HCT116 (cell line): ENCODE results near the gene GPR78. TPM values are rescaled to one million over a fixed set of nuclear protein-coding genes. Genes with fewer than 3 reads are reported as not detected.

Experiments
- ATAC-seq: fragments of 200-7000 bp; cut with Tn5 transposase; 2 replicates; pipeline ENCODE4 v1.9.1; 2020; ENCODE audit warnings: mild to moderate bottlenecking, moderate library complexity
- BruUV-seq: library from RNA; stranded (reverse); fragments of 400-500 nt; replicated peaks from 2 replicates; lab custom pipeline; 2021; lab: Mats Ljungman, UMichigan
- CTCF ChIA-PET: fragments of 300-600 bp; sonication (Branson Sonifier 250); formaldehyde crosslinking; loops from one replicate; lab custom pipeline; 2021; ENCODE audit warnings: antibody characterized with exemption; lab: Charles Lee
- POLR2A ChIA-PET: fragments of 300-600, 350-600 bp; sonication (Branson Sonifier 250); formaldehyde crosslinking; loops from one replicate; lab custom pipeline; 2021; ENCODE audit warnings: antibody characterized with exemption; lab: Charles Lee
- RAD21 ChIA-PET, 2 experiments: fragments of 300-600 bp; sonication (Branson Sonifier 250); formaldehyde crosslinking; loops; one replicate each; lab custom pipeline; 2023; ENCODE audit warnings: low total read pairs in 2 of 2; ENCODE audit not compliant: uncharacterized antibody in 2 of 2, unreplicated experiment in 2 of 2, low non-redundant PET in 1 of 2; lab: Charles Lee
- DNase-seq: peaks from one replicate; pipeline ENCODE4 v3.0.0-alpha.2; 2010; ENCODE audit warnings: low read depth, low spot score
- H2AFZ ChIP-seq: fragments of 200-600 bp; shearing (Covaris generic), sonication (generic); 2 replicates; pipeline ENCODE4 v1.6.1; 2017; ENCODE audit warnings: low read depth, mixed run types, mixed read lengths, antibody characterized with exemption, low read length; ENCODE audit not compliant: poor library complexity, severe bottlenecking
- H3K27ac ChIP-seq: 2 replicates; pipeline ENCODE4 v1.5.1; 2012; ENCODE audit warnings: low read depth, low read length
- H3K27me3 ChIP-seq: fragments of 200-600 bp; sonication (generic); 2 replicates; pipeline ENCODE4 v1.6.1; 2016; ENCODE audit warnings: mixed run types, low read length, mixed read lengths; ENCODE audit not compliant: insufficient read depth
- H3K36me3 ChIP-seq, 2 experiments: fragments of 200-500 bp in 1 of 2; fragments of 200-600 bp in 1 of 2; sonication (Bioruptor generic) in 1 of 2; sonication (generic) in 1 of 2; 2 replicates each; pipeline versions ENCODE4 v1.5.1 to v1.6.1; 2014 to 2016; ENCODE audit warnings: low read length in 2 of 2, inconsistent platforms in 1 of 2, mixed read lengths in 1 of 2, mixed run types in 1 of 2; ENCODE audit not compliant: insufficient read depth in 2 of 2, control insufficient read depth in 1 of 2
- H3K4me1 ChIP-seq, 2 experiments: fragments of 200-600 bp in 1 of 2; sonication (generic) in 1 of 2; 2 replicates each; pipeline versions ENCODE4 v1.5.1 to v1.6.1; 2012 to 2017; ENCODE audit warnings: low read length in 2 of 2, inconsistent platforms in 1 of 2, mild to moderate bottlenecking in 1 of 2, mixed read lengths in 1 of 2, mixed run types in 1 of 2, moderate library complexity in 1 of 2; ENCODE audit not compliant: insufficient read depth in 2 of 2, control insufficient read depth in 1 of 2
- H3K4me2 ChIP-seq: fragments of 200-600 bp; sonication (generic); 2 replicates; pipeline ENCODE4 v1.6.1; 2017; ENCODE audit warnings: mixed run types, low read length, mixed read lengths
- H3K4me3 ChIP-seq, 2 experiments: fragments of 200-600 bp in 1 of 2; sonication (generic) in 1 of 2; replicated peaks in 1 of 2; 2 replicates each; pipeline ENCODE4 v1.5.1; 2011 to 2016; ENCODE audit warnings: low read length in 2 of 2, control low read depth in 1 of 2, low read depth in 1 of 2, mild to moderate bottlenecking in 1 of 2, mixed read lengths in 1 of 2, mixed run types in 1 of 2
- H3K79me2 ChIP-seq: fragments of 200-600 bp; sonication (generic); 2 replicates; pipeline ENCODE4 v1.6.1; 2017; ENCODE audit warnings: mild to moderate bottlenecking, mixed run types, low read length, moderate library complexity, mixed read lengths; ENCODE audit not compliant: insufficient read depth
- H3K9ac ChIP-seq: fragments of 200-600 bp; sonication (generic); 2 replicates; pipeline ENCODE4 v1.6.1; 2016; ENCODE audit warnings: low read length, mixed read lengths
- H3K9me2 ChIP-seq: fragments of 200-600 bp; sonication (generic), shearing (Covaris generic); 2 replicates; pipeline ENCODE4 v1.6.1; 2017; ENCODE audit warnings: mixed run types, mild to moderate bottlenecking, moderate library complexity; ENCODE audit not compliant: insufficient read depth
- H3K9me3 ChIP-seq, 2 experiments: fragments of 200-500 bp in 1 of 2; fragments of 200-600 bp in 1 of 2; sonication (Bioruptor generic) in 1 of 2; sonication (generic) in 1 of 2; 2 replicates each; pipeline ENCODE4 v1.6.1; 2014 to 2017; ENCODE audit warnings: low read length in 2 of 2, mixed read lengths in 2 of 2, inconsistent platforms in 1 of 2, low read depth in 1 of 2, mild to moderate bottlenecking in 1 of 2, mixed run types in 1 of 2, moderate library complexity in 1 of 2; ENCODE audit not compliant: control insufficient read depth in 1 of 2, insufficient read depth in 1 of 2
- H4K20me1 ChIP-seq: fragments of 200-600 bp; sonication (generic), shearing (Covaris generic); 2 replicates; pipeline ENCODE4 v1.6.1; 2017; ENCODE audit warnings: mixed run types, mild to moderate bottlenecking, moderate library complexity; ENCODE audit not compliant: insufficient read depth
- CTCF ChIP-seq, 3 experiments: fragments of 200-600 bp in 1 of 3; sonication (generic) in 1 of 3; IDR thresholded peaks in 2 of 3; conservative IDR thresholded peaks in 1 of 3; 2 replicates each; pipeline ENCODE4 v1.5.1; 2012 to 2017; ENCODE audit warnings: low read depth in 2 of 3, low read length in 2 of 3, antibody characterized with exemption in 1 of 3, borderline replicate concordance in 1 of 3, control low read depth in 1 of 3, mild to moderate bottlenecking in 1 of 3, mixed read lengths in 1 of 3, mixed run types in 1 of 3, moderate library complexity in 1 of 3; ENCODE audit not compliant: insufficient read depth in 1 of 3
- EZH2 ChIP-seq: fragments of 200-600 bp; sonication (generic); IDR thresholded peaks from 2 replicates; pipeline ENCODE4 v1.6.1; 2017; ENCODE audit warnings: antibody characterized with exemption, mixed run types
- SIN3A ChIP-seq: IDR thresholded peaks from 2 replicates; pipeline ENCODE4 v1.6.1; 2012; ENCODE audit warnings: low read depth
- intact Hi-C: fragments of 100-400 bp; cut with micrococcal nuclease; formaldehyde crosslinking; loops from 2 replicates; pipeline ENCODE4 v1.10.0; 2022
- total RNA-seq: library from RNA; stranded (reverse); gene quantifications from one replicate; pipeline ENCODE4 v1.2.1, GENCODE V29; 2021; ENCODE audit not compliant: unreplicated experiment

The GPR78 gene
- total RNA-seq, 1 experiment from 2014 or later = not detected

- no peak overlapping the region for H3K27ac ChIP-seq
- H3K9ac ChIP-seq = no peak overlapping the region
- ChIA-PET POLR2A (interaction anchor here (0.8 kb wide), 1 partner anchor 11 kb away, joined by 3 read pairs; no protein-coding TSS in a partner anchor), RAD21 (no interaction called here), CTCF (no interaction called here)
- BruUV-seq = no TSS peak
- no peaks in the 10 kb centered on the region for H3K4me1 ChIP-seq
- no peak overlapping the region for H3K4me2 ChIP-seq
- no peaks in the 10 kb centered on the region for H4K20me1 ChIP-seq
- H3K36me3 ChIP-seq = no peaks in the 10 kb centered on the region
- no peak for TF ChIP-seq CTCF (IDR thresholded peaks at IDR 0.05 in 2 of 3, conservative IDR thresholded peaks at IDR 0.05 in 1 of 3; ENCODE audit: borderline replicate concordance in 1 of 3, insufficient read depth in 1 of 3, low read depth in 2 of 3, low read length in 2 of 3)
- no peaks in the 10 kb centered on the region for H3K9me2 ChIP-seq
- peaks cover 24% of the 10 kb centered on the region for H3K27me3 ChIP-seq
- H3K79me2 ChIP-seq = no peaks in the 10 kb centered on the region
- DNase-seq (no peak), ATAC-seq (no peak)
- no peak overlapping the region for H3K4me3 ChIP-seq
- intact Hi-C loops = no loop called here
- no peaks in the 10 kb centered on the region for H3K9me3 ChIP-seq
- H2AFZ ChIP-seq = no peak overlapping the region
Observed at GRCh38 chr4:8582436-8582835, 2.2 kb downstream of the GPR78 start.

- H3K9ac ChIP-seq = no peak overlapping the region
- ATAC-seq = no peak
- H3K27ac ChIP-seq = no peak overlapping the region
- CTCF ChIA-PET = no interaction called here
- H3K9me2 ChIP-seq = no peaks in the 10 kb centered on the region
- no peak overlapping the region for H3K4me2 ChIP-seq
- POLR2A ChIA-PET = interaction anchor here (0.8 kb wide), 1 partner anchor 12 kb away, joined by 3 read pairs; no protein-coding TSS in a partner anchor
- H3K9me3 ChIP-seq = no peaks in the 10 kb centered on the region
- no peaks in the 10 kb centered on the region for H3K4me1 ChIP-seq
- intact Hi-C loops = no loop called here
- no peaks in the 10 kb centered on the region for H3K79me2 ChIP-seq
- no peak for TF ChIP-seq EZH2
- no peak for TF ChIP-seq SIN3A
- TF ChIP-seq, all 23 proteins: peak for 0
- DNase-seq = no peak
- Histone ChIP-seq H3K4me3 (no peak overlapping the region), H4K20me1 (no peaks in the 10 kb centered on the region), H3K36me3 (no peaks in the 10 kb centered on the region), H3K27me3 (peaks cover 17% of the 10 kb centered on the region; the same call in 1 of the 2 replicates), H2AFZ (no peak overlapping the region)
- RAD21 ChIA-PET = no interaction called here
- BruUV-seq = no TSS peak
Observed at GRCh38 chr4:8582941-8583654, 2.9 kb downstream of the GPR78 start.
